Kidney epithelial cell (primary cell): ENCODE measurements around the gene ADAMTS16. TPM values are rescaled to one million over a fixed set of nuclear protein-coding genes. Genes with fewer than 3 reads are reported as not detected.

Source experiments
- DNase-seq: peaks from one replicate; pipeline ENCODE4 v3.0.0-alpha.2; 2010; ENCODE audit warnings: low read depth
- H3K27me3 ChIP-seq: 2 replicates; pipeline ENCODE4 v1.6.0; 2011; ENCODE audit warnings: low read length; ENCODE audit not compliant: control insufficient read depth, insufficient read depth
- H3K36me3 ChIP-seq: 2 replicates; pipeline ENCODE4 v1.5.1; 2011; ENCODE audit warnings: low read length; ENCODE audit not compliant: control insufficient read depth, insufficient read depth
- H3K4me3 ChIP-seq: 2 replicates; pipeline ENCODE4 v1.5.1; 2011; ENCODE audit warnings: low read depth, mild to moderate bottlenecking, control low read depth, low read length
- total RNA-seq: library from RNA; depleted of rRNA; stranded (reverse); fragments of >200 nt; gene quantifications from 2 replicates; pipeline ENCODE4 v1.2.3, GENCODE V29; 2015
- TF ChIP-seq, protein P1 (sequence below): IDR thresholded peaks from 2 replicates; pipeline ENCODE4 v1.5.1; 2011; ENCODE audit warnings: mild to moderate bottlenecking, moderate library complexity, low read length, control low read depth, inconsistent platforms; ENCODE audit not compliant: insufficient read depth, poor library complexity, severe bottlenecking

ADAMTS16 gene
- total RNA-seq, 1 donor from 2014 or later: 1.8 TPM

DNA sequence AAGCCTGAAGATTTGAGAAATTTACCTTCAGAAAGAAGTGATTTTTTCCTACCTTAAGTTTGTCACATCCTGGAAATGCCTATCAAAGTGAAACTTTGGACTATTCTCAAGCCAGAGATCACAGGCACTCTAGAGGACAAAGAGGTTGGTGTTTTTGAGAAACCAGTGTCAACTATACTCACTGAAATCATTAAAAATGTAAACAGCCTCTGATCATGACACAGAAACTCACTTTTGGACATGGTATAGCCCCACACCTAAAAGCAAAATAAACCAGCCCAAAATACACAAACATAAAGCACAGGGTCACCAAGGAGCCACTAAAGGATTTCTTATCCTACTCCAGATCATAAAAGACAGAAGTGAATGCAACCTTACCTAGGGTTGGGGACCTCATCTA lies 216.6 kb downstream of the ADAMTS16 start:
- TF ChIP-seq, protein P1, sequence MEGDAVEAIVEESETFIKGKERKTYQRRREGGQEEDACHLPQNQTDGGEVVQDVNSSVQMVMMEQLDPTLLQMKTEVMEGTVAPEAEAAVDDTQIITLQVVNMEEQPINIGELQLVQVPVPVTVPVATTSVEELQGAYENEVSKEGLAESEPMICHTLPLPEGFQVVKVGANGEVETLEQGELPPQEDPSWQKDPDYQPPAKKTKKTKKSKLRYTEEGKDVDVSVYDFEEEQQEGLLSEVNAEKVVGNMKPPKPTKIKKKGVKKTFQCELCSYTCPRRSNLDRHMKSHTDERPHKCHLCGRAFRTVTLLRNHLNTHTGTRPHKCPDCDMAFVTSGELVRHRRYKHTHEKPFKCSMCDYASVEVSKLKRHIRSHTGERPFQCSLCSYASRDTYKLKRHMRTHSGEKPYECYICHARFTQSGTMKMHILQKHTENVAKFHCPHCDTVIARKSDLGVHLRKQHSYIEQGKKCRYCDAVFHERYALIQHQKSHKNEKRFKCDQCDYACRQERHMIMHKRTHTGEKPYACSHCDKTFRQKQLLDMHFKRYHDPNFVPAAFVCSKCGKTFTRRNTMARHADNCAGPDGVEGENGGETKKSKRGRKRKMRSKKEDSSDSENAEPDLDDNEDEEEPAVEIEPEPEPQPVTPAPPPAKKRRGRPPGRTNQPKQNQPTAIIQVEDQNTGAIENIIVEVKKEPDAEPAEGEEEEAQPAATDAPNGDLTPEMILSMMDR: no peak
- H3K27me3 ChIP-seq: no peaks in the 10 kb centered on the region
- no peak for DNase-seq
- H3K36me3 ChIP-seq: no peaks in the 10 kb centered on the region
- H3K4me3 ChIP-seq: no peak overlapping the region

DNA sequence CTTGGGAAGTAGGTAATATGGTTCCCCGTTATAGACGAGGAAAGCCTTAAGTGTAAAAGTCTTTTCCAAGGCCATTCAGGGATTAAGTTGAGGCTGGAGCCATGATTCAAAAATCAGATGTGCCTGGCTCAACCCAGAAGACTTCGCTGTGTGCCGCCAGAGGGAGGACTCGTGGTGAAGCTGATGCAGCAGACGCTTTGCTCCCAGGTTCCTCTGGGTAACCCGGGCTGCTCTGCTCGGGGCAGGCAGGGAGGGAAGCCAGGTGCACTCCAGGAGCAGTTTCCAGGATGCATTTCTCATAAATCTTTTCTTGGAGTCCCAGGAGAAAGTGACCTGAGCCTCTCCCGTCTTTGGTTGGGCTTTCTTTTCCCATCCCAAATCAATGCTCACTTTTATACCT lies 219.5 kb downstream of the ADAMTS16 start:
- TF ChIP-seq, protein P1: no peak
- Histone ChIP-seq H3K27me3 (no peaks in the 10 kb centered on the region), H3K36me3 (no peaks in the 10 kb centered on the region), H3K4me3 (no peak overlapping the region)
- no peak for DNase-seq

DNA sequence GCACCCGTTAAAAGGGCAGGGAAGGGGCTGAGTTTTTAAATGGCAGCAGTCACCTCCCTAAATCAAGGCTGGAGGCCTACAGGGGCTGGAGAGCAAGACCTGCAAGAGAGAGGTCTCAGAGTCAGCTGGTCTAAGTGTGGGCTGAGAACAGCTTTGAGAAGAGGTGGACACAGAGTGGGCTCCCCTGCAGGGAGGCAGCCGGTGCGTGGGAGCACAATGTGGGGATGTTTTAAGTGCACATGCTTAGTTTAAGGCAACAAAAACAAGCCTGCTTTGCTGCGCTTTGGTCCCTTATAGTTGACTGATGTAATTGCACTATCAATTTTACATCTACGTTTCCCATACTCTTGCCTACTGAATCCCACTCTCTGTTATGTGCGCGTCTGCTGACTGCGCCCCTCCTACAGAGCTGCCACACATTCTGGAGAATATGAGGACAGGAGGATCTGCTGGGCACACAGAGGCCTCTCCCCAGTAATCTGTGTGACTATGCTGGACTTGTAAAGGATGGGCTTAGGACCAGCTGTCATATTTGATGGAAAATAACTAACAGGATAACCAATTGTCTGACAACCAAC lies 220.3 kb downstream of the ADAMTS16 start:
- Histone ChIP-seq H3K36me3 (no peaks in the 10 kb centered on the region), H3K4me3 (no peak overlapping the region), H3K27me3 (no peaks in the 10 kb centered on the region)
- TF ChIP-seq, protein P1: no peak
- no peak for DNase-seq

DNA sequence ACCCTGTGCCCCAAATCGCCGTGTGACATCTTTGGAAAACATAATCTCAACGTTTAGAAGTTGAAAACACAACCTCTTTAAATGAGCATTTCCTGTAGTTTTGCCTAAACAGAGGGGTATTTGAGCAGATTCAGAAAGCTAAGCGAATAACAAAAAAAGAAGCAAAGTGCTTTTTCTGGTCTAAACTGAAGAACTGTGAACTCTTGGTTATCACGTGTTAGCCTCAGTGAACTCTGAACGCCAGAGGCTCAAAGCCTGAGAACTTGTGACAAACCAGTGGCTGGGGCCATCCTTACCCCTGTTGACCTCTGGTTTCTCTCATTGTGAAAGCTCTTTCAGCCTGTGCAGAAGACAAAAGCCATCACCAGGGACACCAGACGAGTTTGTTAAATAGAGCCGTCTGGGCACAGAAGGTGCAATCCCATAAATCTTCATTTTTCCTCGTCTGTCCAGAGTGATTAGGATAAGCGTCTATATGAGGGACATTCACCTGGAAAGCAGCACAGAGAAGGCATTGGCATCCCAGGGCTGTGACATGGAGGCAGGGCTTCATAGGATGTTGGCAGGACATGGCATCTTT lies 220.9 kb downstream of the ADAMTS16 start:
- H3K4me3 ChIP-seq: no peak overlapping the region
- no peaks in the 10 kb centered on the region for H3K27me3 ChIP-seq
- TF ChIP-seq, protein P1: no peak
- no peaks in the 10 kb centered on the region for H3K36me3 ChIP-seq
- DNase-seq: no peak

DNA sequence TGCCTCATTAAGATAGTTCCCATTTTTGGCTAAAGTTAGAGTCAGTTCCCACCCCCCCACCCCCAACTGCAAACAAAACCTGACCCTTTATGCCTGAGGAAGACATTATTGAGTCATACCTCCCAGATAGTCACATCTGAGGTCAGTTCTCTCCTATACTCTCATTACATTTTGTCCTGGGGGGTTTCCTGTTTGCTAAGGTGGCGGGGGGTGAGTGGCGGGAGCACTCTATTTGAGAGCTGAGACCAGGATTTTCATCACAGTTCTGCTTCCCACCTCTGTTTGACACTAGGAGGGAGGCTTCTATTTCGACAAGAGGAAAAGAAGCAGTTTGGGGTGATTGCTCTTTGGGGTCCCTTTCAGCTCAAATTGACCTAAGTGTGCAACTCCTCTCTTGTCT lies 222.9 kb downstream of the ADAMTS16 start:
- no peak for DNase-seq
- Histone ChIP-seq H3K27me3 (no peaks in the 10 kb centered on the region), H3K36me3 (no peaks in the 10 kb centered on the region), H3K4me3 (no peak overlapping the region)
- TF ChIP-seq, protein P1: no peak

GRCh38 chr5:5364932-5365331 lies 224.8 kb downstream of the ADAMTS16 start:
- H3K27me3 ChIP-seq: no peaks in the 10 kb centered on the region
- H3K36me3 ChIP-seq: no peaks in the 10 kb centered on the region
- H3K4me3 ChIP-seq: no peak overlapping the region
- no peak for DNase-seq
- TF ChIP-seq, protein P1: no peak
